ENCODE measurements around the gene POLG2.

DNA sequence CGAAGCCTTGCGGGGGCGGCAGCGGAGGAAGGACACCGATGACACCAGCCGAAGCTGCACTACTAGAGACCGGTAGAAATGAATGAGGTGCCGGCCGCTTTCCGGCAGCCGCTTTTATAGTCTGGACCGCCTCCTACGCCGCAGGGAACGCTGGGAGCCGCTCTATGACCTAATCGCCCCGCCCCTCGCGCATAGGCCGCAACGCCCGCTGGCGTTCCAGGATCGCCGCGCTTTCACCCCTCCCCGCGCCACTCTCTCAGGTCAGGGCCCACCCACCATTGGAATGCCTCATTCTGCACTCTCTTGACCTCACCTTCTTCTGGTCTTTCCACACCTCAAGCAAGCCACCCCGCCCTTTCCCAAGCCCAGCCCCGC is 9.3 kb upstream of the POLG2 start, which contains the start of gene DDX5:
- TF ChIP-seq, protein P1, sequence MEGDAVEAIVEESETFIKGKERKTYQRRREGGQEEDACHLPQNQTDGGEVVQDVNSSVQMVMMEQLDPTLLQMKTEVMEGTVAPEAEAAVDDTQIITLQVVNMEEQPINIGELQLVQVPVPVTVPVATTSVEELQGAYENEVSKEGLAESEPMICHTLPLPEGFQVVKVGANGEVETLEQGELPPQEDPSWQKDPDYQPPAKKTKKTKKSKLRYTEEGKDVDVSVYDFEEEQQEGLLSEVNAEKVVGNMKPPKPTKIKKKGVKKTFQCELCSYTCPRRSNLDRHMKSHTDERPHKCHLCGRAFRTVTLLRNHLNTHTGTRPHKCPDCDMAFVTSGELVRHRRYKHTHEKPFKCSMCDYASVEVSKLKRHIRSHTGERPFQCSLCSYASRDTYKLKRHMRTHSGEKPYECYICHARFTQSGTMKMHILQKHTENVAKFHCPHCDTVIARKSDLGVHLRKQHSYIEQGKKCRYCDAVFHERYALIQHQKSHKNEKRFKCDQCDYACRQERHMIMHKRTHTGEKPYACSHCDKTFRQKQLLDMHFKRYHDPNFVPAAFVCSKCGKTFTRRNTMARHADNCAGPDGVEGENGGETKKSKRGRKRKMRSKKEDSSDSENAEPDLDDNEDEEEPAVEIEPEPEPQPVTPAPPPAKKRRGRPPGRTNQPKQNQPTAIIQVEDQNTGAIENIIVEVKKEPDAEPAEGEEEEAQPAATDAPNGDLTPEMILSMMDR (IDR thresholded peaks at IDR 0.05; ENCODE audit: low read depth, low read length, poor library complexity, severe bottlenecking), result no peak
- no peak for TF ChIP-seq EZH2phosphoT487 (IDR thresholded peaks at IDR 0.05; ENCODE audit: borderline replicate concordance, low read length)

All from DOHH2 (cell line).